SU-DHL-6 (cell line): ENCODE results near the gene NFATC2IP.

Experiments
- CTCF ChIP-seq: fragments of 200-600 bp; sonication (generic); IDR thresholded peaks from one replicate; pipeline ENCODE4 v1.5.1; 2017; ENCODE audit warnings: antibody characterized with exemption, mild to moderate bottlenecking, low read length, moderate library complexity; ENCODE audit not compliant: insufficient read depth, poor library complexity, severe bottlenecking
- EZH2phosphoT487 ChIP-seq: fragments of 200-600 bp; sonication (generic), shearing (Covaris generic); conservative IDR thresholded peaks from 2 replicates; pipeline ENCODE4 v1.6.1; 2018; ENCODE audit warnings: mild to moderate bottlenecking, antibody characterized with exemption, low read length, moderate library complexity, mixed read lengths

GRCh38 chr16:29009838-29010166 lies 59.1 kb downstream of the NFATC2IP start:
- TF ChIP-seq CTCF (no peak), EZH2phosphoT487 (no peak)
